Measurements from ENCODE around the gene LIMCH1. TPM values are rescaled to one million over a fixed set of nuclear protein-coding genes. Genes with fewer than 3 reads are reported as not detected.
A peak's percentile ranks its signal among the peaks of the same experiment; 100 is the strongest.

The LIMCH1 gene
- total RNA-seq, 1 experiment from 2014 or later = 3.3 TPM

GRCh38 chr4:41611881-41612871, 74.2 kb downstream of the LIMCH1 start:
- WGBS (ENCODE audit: extremely low coverage, insufficient read length, low lambda C conversion rate) = no CpG with 5 or more reads among the region's 14 CpGs

More at GRCh38 chr4:41611881-41612871, 74.2 kb downstream of the LIMCH1 start:
- Histone ChIP-seq H3K79me1 (ENCODE audit: insufficient read depth, low read depth, low read length, poor library complexity, severe bottlenecking) (no peaks in the 10 kb centered on the region), H2BK5ac (ENCODE audit: insufficient read length, low read length) (no peak overlapping the region), H3K9ac (ENCODE audit: extremely low read depth, insufficient read length, low read length) (no peak overlapping the region), H3K23ac (ENCODE audit: insufficient read length, low read depth, low read length) (no peak overlapping the region), H3K14ac (ENCODE audit: insufficient read depth, low read length) (no peak overlapping the region), H2BK120ac (ENCODE audit: low read depth, low read length, poor library complexity, severe bottlenecking) (no peak overlapping the region), H3K23me2 (ENCODE audit: insufficient read length, low read depth, low read length, poor library complexity, severe bottlenecking) (no peaks in the 10 kb centered on the region), H3K4me1 (ENCODE audit: insufficient read depth, low read length) (no peaks in the 10 kb centered on the region), H3K56ac (ENCODE audit: insufficient read length, low read depth, low read length) (no peak overlapping the region), H4K20me1 (ENCODE audit: control insufficient read depth, insufficient read depth, insufficient read length) (no peaks in the 10 kb centered on the region), H4K8ac (replicated peaks; ENCODE audit: insufficient read length, low read depth, low read length) (no peak overlapping the region), H3K27me3 (ENCODE audit: insufficient read depth, low read length) (peaks cover 7% of the 10 kb centered on the region; the same call in 1 of the 2 replicates), H3K27ac (ENCODE audit: insufficient read length, low read depth, low read length) (no peak overlapping the region), H3K4me2 (ENCODE audit: insufficient read depth, insufficient read length, low read length) (peak overlapping the region; percentile 81), H3K4ac (ENCODE audit: low read depth, low read length) (no peak overlapping the region), H2BK20ac (ENCODE audit: low read depth, low read length, poor library complexity, severe bottlenecking) (no peak overlapping the region), H4K91ac (ENCODE audit: insufficient read length, low read depth, low read length) (no peak overlapping the region), H2BK12ac (ENCODE audit: insufficient read length, low read depth, low read length) (no peak overlapping the region), H2AK5ac (ENCODE audit: insufficient read length, low read length) (no peak overlapping the region), H3K18ac (ENCODE audit: insufficient read length, low read depth, low read length) (no peak overlapping the region), H4K5ac (ENCODE audit: insufficient read length, low read depth, low read length) (no peak overlapping the region), H3K79me2 (ENCODE audit: insufficient read depth, low read length) (no peaks in the 10 kb centered on the region), H2BK15ac (ENCODE audit: low read depth, low read length) (no peak overlapping the region), H3T11ph (ENCODE audit: low read length) (no peak overlapping the region), H3K9me3 (ENCODE audit: control insufficient read depth, low read depth, low read length) (no peaks in the 10 kb centered on the region), H2AFZ (ENCODE audit: low read length) (no peak overlapping the region)
- Mint-ChIP-seq H3K9me3 (no peaks in the 10 kb centered on the region), H3K27ac (no peak overlapping the region; a peak in 1 of 7 replicates), H3K4me3 (peak overlapping the region; percentile 14 to 27; a peak in 2 of 5 replicates), H3K4me1 (peaks cover 37 to 39% of the 10 kb centered on the region in 2 experiments), H3K36me3 (ENCODE audit: insufficient read depth in 1 of 3, low read depth in 3 of 3) (no peaks in the 10 kb centered on the region), H3K27me3 (ENCODE audit: low read depth) (peaks cover 30% of the 10 kb centered on the region)
- DNase-seq = peak; percentile 36
- no peak for TF ChIP-seq CTCF (conservative IDR thresholded peaks at IDR 0.05)
